ENCODE results near the gene R3HCC1L. TPM values are rescaled to one million over a fixed set of nuclear protein-coding genes. Genes with fewer than 3 reads are reported as not detected.

R3HCC1L gene
- total and polyA plus RNA-seq, 9 of the 15 experiments (the other 6 are each of a cell fraction or from before 2014, with no cell fraction given) = 9.1 to 17.8 (median 12.6) TPM

DNA sequence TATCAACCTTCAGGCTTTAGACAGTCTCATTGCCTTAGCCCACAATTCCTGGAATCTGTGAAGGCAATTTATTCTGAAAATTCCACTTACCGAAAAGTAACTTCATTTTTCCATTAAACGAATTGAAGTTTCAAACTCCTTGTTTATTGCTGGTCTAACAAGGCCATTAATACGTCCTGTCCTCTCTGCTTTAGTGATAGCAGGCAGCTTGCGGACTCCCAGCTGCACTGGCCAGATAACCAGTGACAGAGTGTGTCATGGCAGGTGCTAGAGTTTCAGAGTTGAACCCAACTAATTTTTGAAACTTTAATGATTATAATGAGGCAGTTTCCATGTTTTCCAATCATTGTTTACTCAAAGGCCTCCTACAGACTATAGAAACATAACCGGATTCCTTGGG is 102.4 kb downstream of the R3HCC1L start (continued):
- TF ChIP-seq JUND (IDR thresholded peaks at IDR 0.05; ENCODE audit: borderline replicate concordance, low read depth, low read length) (peak; percentile 59), JUND (tag; IDR thresholded peaks at IDR 0.05; ENCODE audit: borderline replicate concordance, low read depth, low read length) (peak; percentile 18; the same call in 1 of the 3 replicates), GABPB1 (CRISPR knock-in tag; IDR thresholded peaks at IDR 0.05) (no peak), RUNX1 (IDR thresholded peaks at IDR 0.05; ENCODE audit: low read depth) (no peak), HBP1 (CRISPR knock-in tag; IDR thresholded peaks at IDR 0.05) (no peak), CHD1 (IDR thresholded peaks at IDR 0.05; ENCODE audit: low read length) (no peak), NCOA2 (IDR thresholded peaks at IDR 0.05; ENCODE audit: partially characterized antibody in 2 of 2) (no peak), ZNF12 (CRISPR knock-in tag; IDR thresholded peaks at IDR 0.05) (no peak), MAFK (IDR thresholded peaks at IDR 0.05; ENCODE audit: low read length) (no peak), MITF (IDR thresholded peaks at IDR 0.05) (no peak), GABPA (tag; conservative IDR thresholded peaks at IDR 0.05; ENCODE audit: low read depth) (no peak), CBX1 (IDR thresholded peaks at IDR 0.05; ENCODE audit: low read depth) (no peak), MEIS2 (IDR thresholded peaks at IDR 0.05; ENCODE audit: partially characterized antibody) (peak; percentile 88), ATF3 (IDR thresholded peaks at IDR 0.05) (no peak), ATF3 (CRISPR knock-in tag; conservative IDR thresholded peaks at IDR 0.05) (no peak), ZNF398 (CRISPR knock-in tag; IDR thresholded peaks at IDR 0.05) (no peak), ZNF511 (CRISPR knock-in tag; IDR thresholded peaks at IDR 0.05) (no peak), RBFOX2 (IDR thresholded peaks at IDR 0.05; ENCODE audit: low read depth, low read length) (no peak), EP400 (IDR thresholded peaks at IDR 0.05) (no peak), NFIX (CRISPR knock-in tag; IDR thresholded peaks at IDR 0.05; ENCODE audit: low read depth) (no peak), ZNF239 (CRISPR knock-in tag; IDR thresholded peaks at IDR 0.05) (no peak), SOX6 (IDR thresholded peaks at IDR 0.05) (peak; percentile 81)
- TF ChIP-seq, protein P1, sequence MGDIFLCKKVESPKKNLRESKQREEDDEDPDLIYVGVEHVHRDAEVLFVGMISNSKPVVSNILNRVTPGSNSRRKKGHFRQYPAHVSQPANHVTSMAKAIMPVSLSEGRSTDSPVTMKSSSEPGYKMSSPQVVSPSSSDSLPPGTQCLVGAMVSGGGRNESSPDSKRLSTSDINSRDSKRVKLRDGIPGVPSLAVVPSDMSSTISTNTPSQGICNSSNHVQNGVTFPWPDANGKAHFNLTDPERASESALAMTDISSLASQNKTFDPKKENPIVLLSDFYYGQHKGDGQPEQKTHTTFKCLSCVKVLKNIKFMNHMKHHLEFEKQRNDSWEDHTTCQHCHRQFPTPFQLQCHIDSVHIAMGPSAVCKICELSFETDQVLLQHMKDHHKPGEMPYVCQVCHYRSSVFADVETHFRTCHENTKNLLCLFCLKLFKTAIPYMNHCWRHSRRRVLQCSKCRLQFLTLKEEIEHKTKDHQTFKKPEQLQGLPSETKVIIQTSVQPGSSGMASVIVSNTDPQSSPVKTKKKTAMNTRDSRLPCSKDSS (IDR thresholded peaks at IDR 0.05; ENCODE audit: low read depth, partially characterized antibody) = no peak
